Measurements from ENCODE around the gene PHKA2. TPM values are rescaled to one million over a fixed set of nuclear protein-coding genes. Genes with fewer than 3 reads are reported as not detected.

Gene PHKA2
- total RNA-seq, 1 donor from 2014 or later = 26.4 TPM

DNA sequence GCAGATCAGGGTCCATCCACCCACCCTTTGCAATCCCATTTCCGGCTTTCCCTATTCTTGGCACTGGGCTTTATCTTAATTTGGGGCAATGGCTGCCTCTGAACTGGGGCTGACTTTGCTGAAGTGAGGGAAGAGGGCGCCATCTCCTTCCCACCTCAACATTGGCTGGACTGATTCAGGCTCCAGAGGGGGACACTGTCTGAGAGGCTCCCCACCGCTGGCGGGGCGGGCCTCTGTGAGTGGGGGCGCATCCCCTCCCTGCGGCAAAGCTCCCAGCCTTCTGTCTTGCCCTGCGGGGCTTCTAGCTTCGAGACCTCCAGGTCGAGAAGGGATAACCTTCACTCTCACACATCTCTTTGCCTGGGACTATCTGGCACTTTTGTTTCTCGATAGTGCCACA, 85.8 kb downstream of the PHKA2 start:
- peaks cover 18% of the 10 kb centered on the region for H3K4me1 Mint-ChIP-seq (ENCODE audit: unreplicated experiment)
- H3K36me3 Mint-ChIP-seq (ENCODE audit: unreplicated experiment) = peaks cover 2% of the 10 kb centered on the region
- no peaks in the 10 kb centered on the region for H3K9me3 Mint-ChIP-seq (ENCODE audit: unreplicated experiment)
- no peaks in the 10 kb centered on the region for H3K27me3 Mint-ChIP-seq (ENCODE audit: unreplicated experiment)
- no peak overlapping the region for H3K27ac Mint-ChIP-seq (ENCODE audit: unreplicated experiment)
- DNase-seq (ENCODE audit: extremely low spot score, unreplicated experiment) = no peak
- TF ChIP-seq, protein P1, sequence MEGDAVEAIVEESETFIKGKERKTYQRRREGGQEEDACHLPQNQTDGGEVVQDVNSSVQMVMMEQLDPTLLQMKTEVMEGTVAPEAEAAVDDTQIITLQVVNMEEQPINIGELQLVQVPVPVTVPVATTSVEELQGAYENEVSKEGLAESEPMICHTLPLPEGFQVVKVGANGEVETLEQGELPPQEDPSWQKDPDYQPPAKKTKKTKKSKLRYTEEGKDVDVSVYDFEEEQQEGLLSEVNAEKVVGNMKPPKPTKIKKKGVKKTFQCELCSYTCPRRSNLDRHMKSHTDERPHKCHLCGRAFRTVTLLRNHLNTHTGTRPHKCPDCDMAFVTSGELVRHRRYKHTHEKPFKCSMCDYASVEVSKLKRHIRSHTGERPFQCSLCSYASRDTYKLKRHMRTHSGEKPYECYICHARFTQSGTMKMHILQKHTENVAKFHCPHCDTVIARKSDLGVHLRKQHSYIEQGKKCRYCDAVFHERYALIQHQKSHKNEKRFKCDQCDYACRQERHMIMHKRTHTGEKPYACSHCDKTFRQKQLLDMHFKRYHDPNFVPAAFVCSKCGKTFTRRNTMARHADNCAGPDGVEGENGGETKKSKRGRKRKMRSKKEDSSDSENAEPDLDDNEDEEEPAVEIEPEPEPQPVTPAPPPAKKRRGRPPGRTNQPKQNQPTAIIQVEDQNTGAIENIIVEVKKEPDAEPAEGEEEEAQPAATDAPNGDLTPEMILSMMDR (IDR thresholded peaks at IDR 0.05) = no peak
- no peak overlapping the region for H3K4me3 Mint-ChIP-seq (ENCODE audit: unreplicated experiment)

DNA sequence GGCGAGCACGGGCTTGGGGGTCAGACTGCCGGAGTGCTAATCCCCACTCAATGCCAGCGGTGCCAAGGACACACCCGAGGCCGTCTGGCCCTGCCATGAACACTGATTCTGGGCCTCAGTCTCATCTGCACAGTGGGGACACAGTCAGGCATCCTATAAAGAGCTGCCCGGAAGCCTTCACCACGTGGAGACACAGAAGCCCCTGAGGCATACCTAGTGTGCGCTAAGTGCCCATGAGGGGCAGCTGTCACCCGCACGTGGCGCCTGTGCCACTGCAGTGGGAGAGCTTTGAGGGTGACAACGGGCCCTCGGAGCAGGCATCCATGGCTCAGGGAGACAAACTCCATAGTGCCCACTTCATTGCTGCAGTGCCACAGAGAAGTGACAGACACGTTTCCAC, 86.3 kb downstream of the PHKA2 start:
- H3K27ac Mint-ChIP-seq (ENCODE audit: unreplicated experiment) = no peak overlapping the region
- H3K27me3 Mint-ChIP-seq (ENCODE audit: unreplicated experiment) = no peaks in the 10 kb centered on the region
- H3K4me3 Mint-ChIP-seq (ENCODE audit: unreplicated experiment) = no peak overlapping the region
- TF ChIP-seq, protein P1 (IDR thresholded peaks at IDR 0.05) = no peak
- peaks cover 18% of the 10 kb centered on the region for H3K4me1 Mint-ChIP-seq (ENCODE audit: unreplicated experiment)
- no peaks in the 10 kb centered on the region for H3K36me3 Mint-ChIP-seq (ENCODE audit: unreplicated experiment)
- DNase-seq (ENCODE audit: extremely low spot score, unreplicated experiment) = no peak
- H3K9me3 Mint-ChIP-seq (ENCODE audit: unreplicated experiment) = no peaks in the 10 kb centered on the region

DNA sequence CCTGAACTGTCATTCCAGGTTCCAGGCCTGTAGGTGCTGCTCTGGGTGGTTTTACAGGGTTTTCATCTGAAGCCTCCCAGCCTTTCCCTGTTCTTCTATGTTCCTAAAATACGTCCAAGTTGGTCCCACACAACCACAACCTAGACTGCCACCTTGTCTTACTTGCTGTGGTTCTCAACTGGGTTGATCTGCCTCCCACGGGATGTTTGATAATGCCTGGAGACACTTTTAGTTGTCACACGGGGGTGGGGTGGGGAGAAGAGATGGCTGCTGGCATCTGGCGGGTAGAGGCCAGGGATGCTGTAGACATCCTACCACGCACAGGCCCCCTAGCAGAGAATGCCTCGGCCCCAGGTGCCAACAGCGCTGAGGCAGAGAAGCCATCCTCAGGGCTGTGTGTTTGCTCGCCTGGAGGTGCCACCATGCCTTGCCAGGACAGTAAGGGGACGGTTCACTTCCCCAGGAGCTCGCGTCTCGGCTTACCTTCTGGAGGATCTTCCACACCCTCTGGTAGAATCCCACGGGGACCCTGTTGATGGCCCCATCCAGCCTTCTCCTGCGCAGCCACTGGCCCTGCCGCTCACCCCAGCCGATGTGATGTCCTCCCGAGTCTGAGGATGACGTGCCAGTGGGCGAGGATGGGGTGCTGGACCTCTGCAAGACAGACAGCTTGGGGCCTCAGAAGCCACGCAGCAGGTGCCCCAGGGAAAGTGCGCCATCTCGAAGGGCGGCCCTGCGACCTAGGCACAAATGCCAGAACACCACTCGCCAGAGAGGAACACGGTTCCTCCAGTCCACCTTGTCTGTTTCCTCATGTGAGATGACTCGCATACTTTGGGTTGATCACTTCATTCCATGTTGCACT, 87.0 kb downstream of the PHKA2 start:
- no peaks in the 10 kb centered on the region for H3K9me3 Mint-ChIP-seq (ENCODE audit: unreplicated experiment)
- H3K27me3 Mint-ChIP-seq (ENCODE audit: unreplicated experiment) = no peaks in the 10 kb centered on the region
- no peak for DNase-seq (ENCODE audit: extremely low spot score, unreplicated experiment)
- H3K27ac Mint-ChIP-seq (ENCODE audit: unreplicated experiment) = no peak overlapping the region
- TF ChIP-seq, protein P1 (IDR thresholded peaks at IDR 0.05) = no peak
- H3K4me1 Mint-ChIP-seq (ENCODE audit: unreplicated experiment) = peaks cover 18% of the 10 kb centered on the region
- no peak overlapping the region for H3K4me3 Mint-ChIP-seq (ENCODE audit: unreplicated experiment)
- H3K36me3 Mint-ChIP-seq (ENCODE audit: unreplicated experiment) = no peaks in the 10 kb centered on the region

DNA sequence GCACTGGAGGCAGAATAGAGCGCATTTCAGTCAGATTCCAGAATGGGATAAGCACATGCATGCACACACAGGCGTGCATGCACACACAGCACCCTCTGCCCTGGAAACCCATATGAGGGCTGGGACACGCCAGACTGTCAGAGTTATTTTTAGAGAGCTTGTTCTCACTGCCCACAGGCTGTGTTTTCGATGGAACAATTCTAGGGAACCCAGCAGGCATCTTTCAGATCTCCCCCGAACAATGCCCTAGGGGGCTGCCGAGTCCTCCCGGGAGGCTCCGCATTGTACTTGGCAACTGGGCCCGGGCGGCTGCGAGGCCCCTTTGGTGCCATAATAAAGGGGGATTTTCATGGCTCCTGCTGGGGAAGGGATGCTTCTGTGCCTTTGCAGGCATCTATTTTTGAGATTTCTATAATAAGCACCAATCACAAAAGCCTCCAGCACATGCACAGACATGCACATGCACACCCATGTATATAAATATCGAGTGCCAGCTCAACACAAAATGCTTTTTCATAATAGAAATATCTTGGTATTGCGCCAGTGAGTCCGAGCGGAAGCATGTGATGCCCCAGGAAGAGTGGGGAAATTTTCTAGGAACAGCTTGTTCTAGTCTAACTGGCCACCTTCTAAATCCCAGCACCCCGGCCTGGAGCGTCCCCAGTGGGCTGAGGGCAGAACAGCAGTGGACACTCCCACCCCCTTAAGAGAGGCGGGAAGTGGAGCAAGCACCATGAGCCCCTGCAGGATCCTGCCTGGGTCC, 88.5 kb downstream of the PHKA2 start:
- no peaks in the 10 kb centered on the region for H3K36me3 Mint-ChIP-seq (ENCODE audit: unreplicated experiment)
- peaks cover 15% of the 10 kb centered on the region for H3K4me1 Mint-ChIP-seq (ENCODE audit: unreplicated experiment)
- H3K27ac Mint-ChIP-seq (ENCODE audit: unreplicated experiment) = peak overlapping the region; percentile 84
- TF ChIP-seq, protein P1 (IDR thresholded peaks at IDR 0.05) = peak; percentile 39
- no peak for DNase-seq (ENCODE audit: extremely low spot score, unreplicated experiment)
- no peaks in the 10 kb centered on the region for H3K9me3 Mint-ChIP-seq (ENCODE audit: unreplicated experiment)
- H3K4me3 Mint-ChIP-seq (ENCODE audit: unreplicated experiment) = no peak overlapping the region
- H3K27me3 Mint-ChIP-seq (ENCODE audit: unreplicated experiment) = no peaks in the 10 kb centered on the region

DNA sequence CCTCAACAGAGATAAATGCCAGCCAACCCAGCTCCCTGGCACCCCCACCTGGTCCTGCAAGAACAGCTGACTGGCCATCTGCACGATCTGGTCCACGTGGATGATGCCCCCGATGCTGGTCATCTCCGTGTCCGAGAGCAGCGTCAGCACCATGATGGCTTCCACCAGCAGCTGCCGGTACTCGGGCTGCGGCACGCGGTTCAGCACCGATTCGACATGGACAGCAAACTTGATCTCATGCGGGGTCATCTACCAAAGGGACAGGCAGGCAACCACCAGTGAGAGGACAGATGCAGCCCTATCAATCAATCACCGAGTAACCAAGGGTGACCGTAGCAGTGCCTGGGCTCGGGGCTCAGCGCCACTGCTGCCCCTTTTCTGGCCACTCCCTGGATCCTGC, 89.8 kb downstream of the PHKA2 start:
- TF ChIP-seq, protein P1 (IDR thresholded peaks at IDR 0.05) = no peak
- Mint-ChIP-seq H3K9me3 (ENCODE audit: unreplicated experiment) (no peaks in the 10 kb centered on the region), H3K4me1 (ENCODE audit: unreplicated experiment) (peaks cover 13% of the 10 kb centered on the region), H3K4me3 (ENCODE audit: unreplicated experiment) (no peak overlapping the region), H3K27me3 (ENCODE audit: unreplicated experiment) (no peaks in the 10 kb centered on the region), H3K36me3 (ENCODE audit: unreplicated experiment) (no peaks in the 10 kb centered on the region), H3K27ac (ENCODE audit: unreplicated experiment) (no peak overlapping the region)
- DNase-seq (ENCODE audit: extremely low spot score, unreplicated experiment) = no peak

All from osteocyte (in vitro differentiated cells).